Endothelial cell of umbilical vein (primary cell): ENCODE measurements around the gene THSD4. TPM values are rescaled to one million over a fixed set of nuclear protein-coding genes. Genes with fewer than 3 reads are reported as not detected.

Experiments
- BruUV-seq: library from RNA; stranded (reverse); fragments of 400-500 nt; replicated peaks from 2 replicates; lab custom pipeline; 2021; lab: Mats Ljungman, UMichigan
- CTCF ChIA-PET: fragments of 300-600, 350-600 bp; sonication (Branson Sonifier 250); formaldehyde crosslinking; loops from one replicate; lab custom pipeline; 2021; ENCODE audit warnings: antibody characterized with exemption, inconsistent platforms; lab: Charles Lee
- POLR2A ChIA-PET: fragments of 300-600, 350-600 bp; sonication (Branson Sonifier 250); formaldehyde crosslinking; loops from one replicate; lab custom pipeline; 2021; ENCODE audit warnings: antibody characterized with exemption, inconsistent platforms; lab: Charles Lee
- DNase-seq: peaks from one replicate; pipeline ENCODE4 v3.0.0-alpha.2; 2011; ENCODE audit warnings: low read depth, low spot score
- FAIRE-seq: peaks from 2 replicates; lab custom pipeline; 2011; peaks lifted over from hg19 to GRCh38; lab: Jason Lieb, UNC
- H2AFZ ChIP-seq: 2 replicates; pipeline ENCODE4 v1.6.0; 2012; ENCODE audit warnings: low read depth, low read length, control low read depth, inconsistent platforms
- H3K27ac ChIP-seq: 2 replicates; pipeline ENCODE4 v1.5.1; 2011; ENCODE audit warnings: low read depth, mild to moderate bottlenecking, control low read depth, low read length, moderate library complexity; ENCODE audit not compliant: insufficient read depth
- H3K27me3 ChIP-seq, 2 experiments: 2 replicates each; pipeline versions ENCODE4 v1.6.0 to v1.6.1; 2011; ENCODE audit warnings: low read length in 2 of 2, mixed read lengths in 1 of 2; ENCODE audit not compliant: control insufficient read depth in 2 of 2, insufficient read depth in 2 of 2
- H3K36me3 ChIP-seq, 2 experiments: 2 replicates in 1 of 2; 3 replicates in 1 of 2; pipeline ENCODE4 v1.5.1; 2011; ENCODE audit warnings: low read length in 2 of 2, mild to moderate bottlenecking in 1 of 2, moderate library complexity in 1 of 2; ENCODE audit not compliant: control insufficient read depth in 2 of 2, insufficient read depth in 2 of 2; ENCODE audit errors: extremely low read depth in 1 of 2
- H3K4me1 ChIP-seq: 3 replicates; pipeline ENCODE4 v1.5.1; 2011; ENCODE audit warnings: mild to moderate bottlenecking, low read length; ENCODE audit not compliant: control insufficient read depth, insufficient read depth; ENCODE audit errors: extremely low read depth
- H3K4me2 ChIP-seq: 2 replicates; pipeline ENCODE4 v1.6.1; 2011; ENCODE audit warnings: low read length, control low read depth, mixed read lengths; ENCODE audit not compliant: insufficient read depth
- H3K4me3 ChIP-seq, 3 experiments: fragments of 200-600 bp in 1 of 3; sonication (generic), shearing (Covaris generic) in 1 of 3; replicated peaks in 1 of 3; 2 replicates each; pipeline ENCODE4 v1.5.1; 2011 to 2016; ENCODE audit warnings: control low read depth in 3 of 3, low read length in 3 of 3, mild to moderate bottlenecking in 2 of 3, inconsistent platforms in 1 of 3, low read depth in 1 of 3, moderate library complexity in 1 of 3; ENCODE audit not compliant: insufficient read depth in 1 of 3
- H3K79me2 ChIP-seq: 2 replicates; pipeline ENCODE4 v1.6.0; 2012; ENCODE audit warnings: low read length, inconsistent platforms; ENCODE audit not compliant: control insufficient read depth, insufficient read depth
- H3K9ac ChIP-seq: replicated peaks from 2 replicates; pipeline ENCODE3; 2011; ENCODE audit warnings: low read length, control low read depth; ENCODE audit not compliant: insufficient read depth; ENCODE audit errors: extremely low read depth
- H3K9me1 ChIP-seq: replicated peaks from 3 replicates; pipeline ENCODE4 v1.6.0; 2011; ENCODE audit warnings: mild to moderate bottlenecking, low read length; ENCODE audit not compliant: control insufficient read depth, insufficient read depth; ENCODE audit errors: extremely low read depth
- H3K9me3 ChIP-seq: replicated peaks from 2 replicates; pipeline ENCODE4 v1.5.1; 2012; ENCODE audit warnings: low read length, inconsistent platforms; ENCODE audit not compliant: control insufficient read depth, insufficient read depth
- H4K20me1 ChIP-seq: replicated peaks from 2 replicates; pipeline ENCODE3; 2011; ENCODE audit warnings: mild to moderate bottlenecking, low read length; ENCODE audit not compliant: control insufficient read depth, insufficient read depth; ENCODE audit errors: extremely low read depth
- CTCF ChIP-seq, 2 donors: IDR thresholded peaks; 1 replicate in 1 of 2; 2 replicates in 1 of 2; pipeline ENCODE4 v1.5.1; 2011; ENCODE audit warnings: low read length in 2 of 2, mild to moderate bottlenecking in 2 of 2, moderate library complexity in 2 of 2, control low read depth in 1 of 2, inconsistent platforms in 1 of 2, low read depth in 1 of 2; ENCODE audit not compliant: insufficient read depth in 1 of 2; ENCODE audit errors: extremely low read depth in 1 of 2
- EZH2 ChIP-seq: IDR thresholded peaks from 2 replicates; pipeline ENCODE4 v1.6.1; 2012; ENCODE audit warnings: borderline replicate concordance, low read depth, mild to moderate bottlenecking, moderate library complexity, low read length, inconsistent platforms; ENCODE audit not compliant: severe bottlenecking
- FOS ChIP-seq: IDR thresholded peaks from 2 replicates; pipeline ENCODE4 v1.6.1; 2011; ENCODE audit warnings: mild to moderate bottlenecking, low read length, moderate library complexity, borderline replicate concordance; ENCODE audit not compliant: insufficient read depth
- GATA2 ChIP-seq: IDR thresholded peaks from 2 replicates; pipeline ENCODE4 v1.7.0; 2011; ENCODE audit warnings: low read depth, mild to moderate bottlenecking, moderate library complexity, mixed read lengths, low read length; ENCODE audit not compliant: insufficient read length, insufficient read depth
- JUN ChIP-seq: IDR thresholded peaks from 2 replicates; pipeline ENCODE4 v1.6.1; 2011; ENCODE audit warnings: borderline replicate concordance, low read depth; ENCODE audit not compliant: insufficient read length, insufficient read depth
- MAX ChIP-seq: IDR thresholded peaks from 2 replicates; pipeline ENCODE4 v1.6.1; 2011; ENCODE audit not compliant: insufficient read depth, insufficient read length
- MYC ChIP-seq: IDR thresholded peaks from one replicate; pipeline ENCODE4 v1.6.1; 2011; ENCODE audit warnings: mild to moderate bottlenecking, low read depth, low read length
- POLR2A ChIP-seq: IDR thresholded peaks from 2 replicates; pipeline ENCODE4 v1.6.1; 2012; ENCODE audit warnings: low read depth, mild to moderate bottlenecking, control low read depth, low read length
- POLR2AphosphoS5 ChIP-seq: IDR thresholded peaks from 2 replicates; pipeline ENCODE4 v1.6.1; 2012; ENCODE audit warnings: low read depth, mild to moderate bottlenecking, control low read depth, low read length, moderate library complexity; ENCODE audit not compliant: insufficient read depth
- dilution Hi-C: fragments of 300-500 bp; cut with MboI; formaldehyde crosslinking; loops from one replicate; pipeline ENCODE4 v1.15.0; 2019; ENCODE audit warnings: low sequenced_read_pairs; ENCODE audit not compliant: extremely low pct_ligation_motif_present
- intact Hi-C: fragments of 100-400 bp; cut with micrococcal nuclease; formaldehyde crosslinking; loops from one replicate; pipeline ENCODE4 v1.10.0; 2022
- polyA plus RNA-seq, 4 experiments: library from polyadenylated mRNA; depleted of rRNA in 3 of 4; stranded (reverse) in 3 of 4; unstranded in 1 of 4; fragments of >200 nt; gene quantifications; 2 replicates each; pipeline versions ENCODE4 v1.2.1 to v1.2.3, GENCODE V29; 2011 to 2012; ENCODE audit warnings: missing spikeins in 1 of 4
- total RNA-seq: library from RNA; stranded (reverse); gene quantifications from 2 replicates; pipeline ENCODE4 v1.2.3, GENCODE V29; 2021

The THSD4 gene
- total and polyA plus RNA-seq, 2 donors (not counting 3 experiments of a cell fraction or from before 2014, with no cell fraction given), result 9.9 to 25.4 TPM

GRCh38 chr15:71610728-71611552 is 495.7 kb downstream of the THSD4 start:
- Histone ChIP-seq H3K4me3 (no peak overlapping the region), H4K20me1 (peaks cover 2% of the 10 kb centered on the region), H3K9ac (no peak overlapping the region), H3K9me1 (no peaks in the 10 kb centered on the region), H3K9me3 (no peaks in the 10 kb centered on the region), H3K79me2 (no peaks in the 10 kb centered on the region), H2AFZ (no peak overlapping the region), H3K36me3 (no peaks in the 10 kb centered on the region), H3K27me3 (no peaks in the 10 kb centered on the region), H3K4me1 (no peaks in the 10 kb centered on the region), H3K4me2 (no peak overlapping the region), H3K27ac (no peak overlapping the region)
- intact Hi-C loops, result no loop called here
- dilution Hi-C loops, result no loop called here
- FAIRE-seq, result no peak
- TF ChIP-seq EZH2 (no peak), JUN (no peak), CTCF (IDR thresholded peaks at IDR 0.05; ENCODE audit: extremely low read depth in 1 of 2, insufficient read depth in 1 of 2, low read depth in 1 of 2, low read length in 2 of 2) (no peak), FOS (no peak), POLR2A (no peak), GATA2 (no peak), MYC (no peak), POLR2AphosphoS5 (no peak), MAX (no peak)
- no TSS peak for BruUV-seq
- DNase-seq, result no peak
- CTCF ChIA-PET, result no interaction called here
- POLR2A ChIA-PET, result no interaction called here
